Measurements from ENCODE around the gene LMOD1.
"Not testable (repeated sequence)": the region's sequence is repeated elsewhere in the genome, so short reads cannot be mapped to it uniquely, and the experiment has no call there.

Gene LMOD1

DNA sequence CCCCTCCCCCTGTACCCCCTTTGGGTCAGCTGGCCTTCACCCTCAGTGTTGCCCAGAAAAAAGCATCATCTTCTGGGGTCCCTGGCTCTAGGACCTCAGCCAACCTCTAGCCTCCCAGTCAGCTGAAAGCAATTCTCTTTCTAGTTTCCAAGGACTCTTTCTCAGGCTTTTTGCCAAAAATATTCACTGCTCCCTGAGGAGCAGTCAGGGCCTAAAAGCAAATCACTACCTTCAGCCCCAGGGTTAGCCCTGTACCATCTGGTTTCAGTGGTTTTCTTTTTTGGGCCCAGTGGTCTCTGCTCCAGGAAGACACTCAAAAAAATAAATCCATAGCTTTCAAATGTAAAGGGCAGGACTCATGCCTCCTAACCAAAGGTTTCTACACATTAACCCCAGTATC lies 3.1 kb upstream of the LMOD1 start:
- DNase-seq (ENCODE audit: low read depth in 3 of 3, low spot score in 1 of 3), result no peak

- no peak for DNase-seq (ENCODE audit: low read depth in 3 of 3, low spot score in 1 of 3)
Observed at GRCh38 chr1:201947697-201948008, 1.3 kb upstream of the LMOD1 start.

- DNase-seq (ENCODE audit: low read depth in 3 of 3, low spot score in 1 of 3), result no peak
Observed at GRCh38 chr1:201945863-201946223, 505 bp downstream of the LMOD1 start.

DNA sequence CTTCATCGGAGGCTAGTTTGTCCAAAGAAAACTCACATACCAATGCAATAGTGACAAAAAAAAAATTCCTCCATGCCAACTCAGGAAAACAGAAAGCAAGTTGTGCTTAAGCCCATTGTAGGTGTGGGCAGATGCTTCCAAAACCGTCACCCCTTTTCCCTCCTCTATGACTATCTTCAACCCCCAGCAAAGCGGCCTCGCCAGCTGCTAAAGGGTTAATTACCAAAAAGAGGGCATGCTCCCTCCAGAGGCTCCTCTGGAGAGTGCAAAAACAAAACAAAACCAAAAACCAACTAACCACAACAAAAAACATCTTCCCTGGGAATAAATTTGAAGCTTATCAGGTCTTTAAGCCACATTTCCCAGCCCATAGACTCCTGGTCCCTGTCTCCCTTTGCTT lies 1.2 kb downstream of the LMOD1 start:
- DNase-seq (ENCODE audit: low read depth in 3 of 3, low spot score in 1 of 3), result no peak

DNA sequence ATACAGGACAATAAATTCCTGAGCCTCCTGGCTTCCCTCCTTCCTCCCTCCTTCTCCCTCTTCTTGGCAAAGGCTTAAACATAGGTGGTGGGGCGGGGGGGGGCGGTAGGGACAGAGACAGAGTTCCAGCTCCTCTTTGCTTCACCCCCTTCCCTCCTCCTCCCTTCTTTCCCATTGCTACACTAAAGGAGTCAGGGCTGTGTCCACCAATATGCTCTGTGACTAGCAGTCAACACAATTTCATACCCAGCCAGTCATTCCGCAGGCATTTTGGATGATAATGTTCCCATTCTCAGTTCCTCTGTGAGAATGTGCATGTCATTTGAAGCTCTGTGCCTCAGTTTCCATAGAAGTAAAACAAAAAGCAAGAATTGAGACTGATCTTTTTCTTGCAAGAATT lies 1.7 kb downstream of the LMOD1 start:
- DNase-seq (ENCODE audit: low read depth in 3 of 3, low spot score in 1 of 3), result no peak

- DNase-seq (ENCODE audit: low read depth in 3 of 3, low spot score in 1 of 3), result no peak
Observed at GRCh38 chr1:201944002-201944401, 2.3 kb downstream of the LMOD1 start.

DNA sequence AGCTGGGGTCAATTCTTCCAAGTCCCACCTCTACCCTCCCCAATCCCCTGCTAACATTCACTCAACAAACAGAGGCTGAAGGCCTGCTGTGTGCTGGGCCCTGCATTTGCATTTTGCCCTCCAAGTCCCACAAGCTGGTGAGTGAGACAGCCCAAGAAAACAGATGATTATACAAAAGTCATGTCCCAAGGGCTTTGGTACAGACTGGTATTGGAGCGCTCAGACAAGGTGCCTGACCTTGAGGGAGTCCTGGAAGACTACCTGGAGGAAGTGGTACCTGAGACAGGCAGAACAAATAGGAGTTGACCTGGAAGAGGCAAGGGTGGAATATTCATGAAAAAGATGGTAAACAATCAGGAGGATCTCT lies 4.2 kb downstream of the LMOD1 start:
- no peak for DNase-seq (ENCODE audit: low read depth in 3 of 3, low spot score in 1 of 3)

DNA sequence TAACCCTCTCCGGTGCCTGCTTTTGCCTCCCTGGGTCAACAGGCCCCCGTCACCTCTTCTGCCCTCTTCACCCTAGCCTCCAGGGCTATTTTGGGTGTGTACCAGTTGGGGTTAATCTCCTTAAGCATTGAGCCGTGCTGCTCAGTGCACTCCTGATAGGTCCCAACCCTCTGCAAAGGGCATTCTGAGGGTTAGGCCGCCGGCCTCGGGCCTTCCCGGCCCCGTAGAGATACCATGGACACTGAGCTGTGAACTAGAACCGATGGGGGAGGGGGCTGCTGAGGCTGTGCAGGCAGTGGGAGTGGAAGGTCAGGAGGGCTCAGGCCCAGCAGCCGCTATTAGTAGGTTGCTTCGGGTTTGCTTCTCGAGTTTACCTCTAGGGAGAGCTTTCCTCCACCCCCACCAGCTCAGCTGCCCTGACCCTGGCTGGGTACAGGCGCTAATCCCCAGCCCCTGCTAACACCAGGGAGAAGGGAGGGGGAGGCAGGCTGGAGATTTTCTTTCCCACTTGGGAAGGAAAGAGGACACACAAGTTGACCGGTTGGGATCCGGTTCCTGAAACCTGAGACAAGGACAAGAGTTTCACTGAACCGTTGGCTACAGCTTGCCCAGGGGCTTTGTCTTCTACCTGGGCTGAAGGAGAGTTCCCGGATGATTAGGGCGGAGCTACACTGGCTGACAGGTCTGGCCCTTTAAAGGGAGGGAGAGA lies 4.8 kb downstream of the LMOD1 start:
- no peak for DNase-seq (ENCODE audit: low read depth in 3 of 3, low spot score in 1 of 3)

- not testable (repeated sequence) for DNase-seq (ENCODE audit: low read depth in 3 of 3, low spot score in 1 of 3)
Observed at GRCh38 chr1:201940316-201940715, 6.0 kb downstream of the LMOD1 start.

GRCh38 chr1:201939574-201939973 lies 6.8 kb downstream of the LMOD1 start:
- DNase-seq (ENCODE audit: low read depth in 3 of 3, low spot score in 1 of 3), result no peak

DNA sequence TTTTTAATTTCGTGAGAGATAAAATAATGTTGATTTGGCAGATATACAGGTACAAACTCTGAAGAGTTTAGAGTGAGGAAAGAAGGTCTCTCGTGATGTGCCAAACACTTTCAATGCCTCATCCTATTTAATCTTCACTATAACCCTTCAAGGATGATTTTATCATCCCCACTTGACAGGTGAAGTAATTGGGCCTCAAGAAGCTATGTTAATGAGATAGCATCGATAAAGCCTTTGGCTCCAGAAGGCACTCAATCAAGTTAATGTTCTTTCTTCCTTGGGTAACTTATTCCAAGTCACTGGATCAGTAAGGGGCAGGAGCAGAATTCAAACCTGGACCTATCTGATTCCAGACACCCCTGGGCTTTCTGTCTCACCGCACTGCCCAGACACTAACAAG lies 7.2 kb downstream of the LMOD1 start:
- DNase-seq (ENCODE audit: low read depth in 3 of 3, low spot score in 1 of 3), result no peak

- DNase-seq (ENCODE audit: low read depth in 3 of 3, low spot score in 1 of 3), result no peak
Observed at GRCh38 chr1:201938440-201939035, 7.8 kb downstream of the LMOD1 start.

GRCh38 chr1:201937624-201938213 lies 8.6 kb downstream of the LMOD1 start:
- no peak for DNase-seq (ENCODE audit: low read depth in 3 of 3, low spot score in 1 of 3)

DNA sequence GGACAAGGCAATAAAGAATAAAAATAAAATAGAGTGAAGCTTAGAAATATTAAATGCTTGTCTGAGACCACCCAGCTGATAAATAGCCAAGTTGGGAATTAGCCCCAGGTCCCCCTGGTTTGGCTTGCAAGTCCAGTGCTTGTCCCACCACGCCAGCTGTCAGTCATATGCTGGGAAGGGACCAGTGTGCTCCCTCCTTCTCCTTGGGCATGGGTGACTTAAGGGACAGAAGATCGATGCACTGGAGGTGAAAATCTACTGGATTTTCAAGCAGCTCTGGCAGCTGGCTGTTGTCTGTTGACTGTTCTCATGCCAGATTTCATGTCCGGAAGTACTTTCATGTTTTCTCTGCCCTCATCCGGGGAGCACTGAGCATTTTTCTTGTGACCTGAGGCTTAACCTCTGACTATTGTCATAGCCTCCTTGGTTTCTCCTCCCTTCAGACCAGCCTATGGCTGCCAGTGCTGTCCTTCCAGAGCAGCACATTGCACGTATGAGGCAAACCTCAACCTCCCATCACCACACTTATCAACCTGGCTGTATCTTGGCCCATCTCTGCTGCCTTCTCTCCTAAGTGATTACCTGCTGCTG lies 12.4 kb downstream of the LMOD1 start:
- DNase-seq (ENCODE audit: low read depth in 3 of 3, low spot score in 1 of 3), result no peak

DNA sequence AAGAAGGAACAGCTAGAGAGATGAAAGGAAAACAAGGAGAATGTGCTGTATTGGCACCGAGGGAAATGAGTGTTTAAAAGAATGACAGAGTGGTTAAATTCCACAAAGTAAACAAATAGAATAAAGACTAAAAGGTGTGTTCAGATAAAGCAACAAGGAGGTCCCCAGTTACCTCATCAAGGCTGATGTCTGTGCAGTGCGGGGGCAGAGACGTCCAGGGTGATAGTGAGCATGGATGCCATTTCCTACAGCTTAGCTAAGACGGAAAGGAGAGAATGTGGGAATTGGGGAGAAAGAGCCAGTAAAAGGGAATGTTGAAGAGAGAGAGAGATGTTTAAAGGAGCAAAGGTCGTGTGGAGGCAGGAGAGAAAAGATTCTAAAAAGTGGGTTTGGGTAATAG lies 15.5 kb downstream of the LMOD1 start:
- DNase-seq (ENCODE audit: low read depth in 3 of 3, low spot score in 1 of 3), result no peak

DNA sequence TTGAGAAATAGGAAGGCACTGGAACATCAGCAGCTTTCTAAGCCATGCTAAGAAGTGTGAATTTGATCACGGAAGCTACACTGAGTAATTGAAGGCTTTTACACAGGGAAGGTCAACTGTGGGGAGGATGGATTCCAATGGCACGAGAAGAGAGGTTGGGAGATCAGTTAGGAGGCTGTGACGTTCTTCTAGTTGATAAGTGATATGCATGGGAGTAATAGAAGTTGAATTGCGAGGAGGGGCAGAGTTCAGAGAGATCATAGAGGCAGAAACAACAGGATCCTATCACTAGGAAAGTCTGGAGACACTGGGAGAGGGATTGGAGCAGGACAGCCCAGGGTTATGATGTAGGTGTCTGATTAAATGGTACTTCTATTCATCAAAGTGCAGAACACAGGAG lies 16.2 kb downstream of the LMOD1 start:
- DNase-seq (ENCODE audit: low read depth in 3 of 3, low spot score in 1 of 3), result no peak

- no peak for DNase-seq (ENCODE audit: low read depth in 3 of 3, low spot score in 1 of 3)
Observed at GRCh38 chr1:201928266-201928665, 18.1 kb downstream of the LMOD1 start.

- DNase-seq (ENCODE audit: low read depth in 3 of 3, low spot score in 1 of 3), result no peak
Observed at GRCh38 chr1:201925981-201926645, 20.2 kb downstream of the LMOD1 start.

DNA sequence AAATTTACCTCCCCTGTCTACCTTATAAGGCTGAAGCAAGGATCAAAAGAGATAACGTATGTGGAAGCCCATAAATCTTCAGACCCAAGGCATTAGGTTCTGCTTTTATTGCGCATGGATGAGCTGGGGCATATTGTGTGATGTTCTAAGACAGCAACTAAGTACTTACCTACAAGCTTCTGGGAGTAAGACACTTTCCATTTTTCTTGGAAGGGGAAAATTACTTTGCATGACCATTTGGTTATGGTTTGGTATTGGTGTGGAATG lies 21.1 kb downstream of the LMOD1 start:
- no peak for DNase-seq (ENCODE audit: low read depth in 3 of 3, low spot score in 1 of 3)

DNA sequence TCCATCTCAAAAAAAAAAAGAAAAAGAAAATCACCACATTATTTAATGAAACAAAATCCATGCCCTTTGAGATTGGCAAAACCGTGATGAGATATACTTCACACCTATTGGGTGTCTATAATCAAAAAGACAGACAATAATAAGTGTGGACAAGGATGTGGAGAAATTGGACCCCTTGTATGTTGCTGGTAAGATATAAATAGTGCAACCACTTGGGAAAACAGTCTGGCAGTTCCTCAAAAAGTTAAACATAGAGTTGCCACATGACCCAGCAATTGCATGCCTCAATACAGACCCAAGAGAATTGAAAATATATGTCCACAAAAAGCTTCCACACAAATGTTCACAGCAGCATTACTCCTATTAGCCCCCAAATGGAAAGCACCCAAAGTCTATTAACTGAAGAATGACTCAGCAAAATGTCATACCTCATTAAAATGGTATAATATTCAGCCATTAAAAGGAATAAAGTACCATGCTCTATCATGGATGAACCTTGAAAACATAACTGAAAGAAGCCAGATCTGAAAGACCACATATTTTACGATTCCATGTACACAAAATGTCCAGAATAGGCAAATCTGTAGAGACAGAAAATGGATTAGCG lies 24.3 kb downstream of the LMOD1 start:
- DNase-seq (ENCODE audit: low read depth in 3 of 3, low spot score in 1 of 3), result no peak

DNA sequence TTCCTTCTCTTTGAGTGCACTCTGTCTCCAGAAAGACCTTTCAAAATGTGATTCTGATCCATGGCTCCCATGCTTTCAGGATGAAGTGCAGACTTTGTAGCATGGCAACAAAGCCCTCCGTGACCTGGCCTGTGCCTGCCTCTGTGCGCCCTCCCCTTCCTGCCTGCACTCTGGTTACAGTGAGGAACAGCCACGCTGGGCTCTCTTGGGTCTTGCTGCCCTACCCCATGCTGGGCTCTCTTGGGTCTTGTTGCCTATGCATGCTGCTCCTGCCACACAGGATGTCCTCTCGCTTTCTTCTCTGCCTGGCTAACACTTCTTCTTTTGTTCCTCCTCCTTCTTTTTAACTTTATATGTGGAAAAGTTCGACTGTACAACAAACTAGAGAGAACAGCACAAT lies 28.0 kb downstream of the LMOD1 start:
- DNase-seq (ENCODE audit: low read depth in 3 of 3, low spot score in 1 of 3), result no peak
